GM21825 (cell line): ENCODE results near the gene FSTL5.
"Not testable (repeated sequence)": the region's sequence is repeated elsewhere in the genome, so short reads cannot be mapped to it uniquely, and the experiment has no call there.

Source experiments
- ATAC-seq: cut with Tn5 transposase; IDR thresholded peaks from one replicate; pipeline ENCODE4 v1.9.1; 2021; ENCODE audit warnings: mild to moderate bottlenecking, moderate library complexity; ENCODE audit not compliant: unreplicated experiment

Gene FSTL5

GRCh38 chr4:162104459-162105124 is 59.2 kb downstream of the FSTL5 start:
- no peak for ATAC-seq

GRCh38 chr4:162103908-162104307 is 59.9 kb downstream of the FSTL5 start:
- ATAC-seq = not testable (repeated sequence)

GRCh38 chr4:162102713-162103112 is 61.1 kb downstream of the FSTL5 start:
- ATAC-seq = no peak

GRCh38 chr4:162101337-162101736 is 62.5 kb downstream of the FSTL5 start:
- no peak for ATAC-seq

- no peak for ATAC-seq
Measured at GRCh38 chr4:162075726-162076125, 88.1 kb downstream of the FSTL5 start.

GRCh38 chr4:162061214-162061613 is 102.6 kb downstream of the FSTL5 start:
- ATAC-seq = no peak

GRCh38 chr4:162059656-162060055 is 104.1 kb downstream of the FSTL5 start:
- no peak for ATAC-seq

GRCh38 chr4:162056990-162057389 is 106.8 kb downstream of the FSTL5 start:
- no peak for ATAC-seq

GRCh38 chr4:162046135-162046534 is 117.7 kb downstream of the FSTL5 start:
- ATAC-seq = no peak

- no peak for ATAC-seq
Measured at GRCh38 chr4:162038112-162038511, 125.7 kb downstream of the FSTL5 start.

- no peak for ATAC-seq
Measured at GRCh38 chr4:162017863-162018262, 145.9 kb downstream of the FSTL5 start.

- ATAC-seq = no peak
Measured at GRCh38 chr4:162016991-162017390, 146.8 kb downstream of the FSTL5 start.

GRCh38 chr4:162016219-162016618 is 147.6 kb downstream of the FSTL5 start:
- no peak for ATAC-seq

GRCh38 chr4:162015090-162015489 is 148.7 kb downstream of the FSTL5 start:
- ATAC-seq = no peak

GRCh38 chr4:162011089-162011488 is 152.7 kb downstream of the FSTL5 start:
- ATAC-seq = no peak

GRCh38 chr4:162010362-162010761 is 153.4 kb downstream of the FSTL5 start:
- ATAC-seq = no peak

- ATAC-seq = no peak
Measured at GRCh38 chr4:161992317-161992716, 171.5 kb downstream of the FSTL5 start.

GRCh38 chr4:161991811-161992210 is 172.0 kb downstream of the FSTL5 start:
- ATAC-seq = no peak

GRCh38 chr4:161990721-161991120 is 173.1 kb downstream of the FSTL5 start:
- no peak for ATAC-seq

- ATAC-seq = no peak
Measured at GRCh38 chr4:161988946-161989345, 174.9 kb downstream of the FSTL5 start.

- ATAC-seq = no peak
Measured at GRCh38 chr4:161987611-161988010, 176.2 kb downstream of the FSTL5 start.

- ATAC-seq = no peak
Measured at GRCh38 chr4:161952382-161952781, 211.4 kb downstream of the FSTL5 start.
